HG02943 (cell line): ENCODE data around the gene SPINT1.
A peak's percentile ranks its signal among the peaks of the same experiment; 100 is the strongest.

Source experiments
- ATAC-seq: cut with Tn5 transposase; IDR thresholded peaks from one replicate; pipeline ENCODE4 v1.9.1; 2021; ENCODE audit warnings: mild to moderate bottlenecking, low read depth, moderate library complexity; ENCODE audit not compliant: unreplicated experiment

Gene SPINT1

GRCh38 chr15:40843885-40844695 lies at the start of gene SPINT1:
TSS of gene SPINT1 (plus strand) at chr15:40844048. CDS start at chr15:40844555, 507 bp downstream.
- ATAC-seq, result no peak

DNA sequence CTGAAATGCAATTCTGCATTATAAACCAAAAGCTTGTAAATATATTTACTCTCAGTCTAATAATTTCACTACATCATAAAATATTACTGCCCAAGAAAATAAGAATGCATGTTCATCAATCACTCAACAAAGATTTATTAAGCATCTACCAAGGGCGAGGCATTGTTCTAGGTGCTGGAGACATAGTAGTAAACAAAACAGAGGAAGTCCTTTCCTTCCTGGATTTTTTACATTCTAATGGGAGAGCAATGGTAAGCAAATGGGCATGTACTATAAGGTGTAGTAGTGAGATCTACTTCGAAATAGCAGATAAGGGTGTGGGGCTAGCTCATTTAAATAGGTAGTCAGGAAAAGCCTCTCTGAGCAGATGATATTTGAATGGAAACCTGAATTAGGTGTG lies 47.8 kb upstream of the SPINT1 start:
- ATAC-seq, result no peak

GRCh38 chr15:40796512-40796911 lies 47.3 kb upstream of the SPINT1 start:
- no peak for ATAC-seq

- no peak for ATAC-seq
Measured at GRCh38 chr15:40799523-40799922, 44.3 kb upstream of the SPINT1 start.

DNA sequence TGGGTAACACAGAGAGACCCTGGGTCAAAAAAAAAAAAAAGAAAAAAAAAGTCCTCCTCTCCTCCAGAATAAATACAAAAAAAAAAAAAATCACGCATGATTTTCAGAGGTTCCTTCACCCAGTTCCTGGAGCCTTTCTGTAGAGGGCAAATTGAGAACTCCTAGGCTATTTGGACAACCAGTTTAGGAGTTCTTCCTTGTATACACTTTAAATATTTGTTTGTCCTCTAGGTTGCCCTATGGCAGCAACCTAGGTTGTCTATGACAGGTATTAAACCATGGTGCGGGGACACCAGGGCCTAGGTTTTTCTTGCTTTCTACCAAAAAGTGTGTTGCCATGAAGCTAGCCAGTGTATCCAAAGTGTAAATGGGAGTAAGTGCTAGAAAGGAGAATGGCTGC lies 40.8 kb upstream of the SPINT1 start:
- ATAC-seq, result no peak

- ATAC-seq, result no peak
Measured at GRCh38 chr15:40803688-40804087, 40.2 kb upstream of the SPINT1 start.

GRCh38 chr15:40806672-40807027 lies 37.2 kb upstream of the SPINT1 start:
- ATAC-seq, result no peak

DNA sequence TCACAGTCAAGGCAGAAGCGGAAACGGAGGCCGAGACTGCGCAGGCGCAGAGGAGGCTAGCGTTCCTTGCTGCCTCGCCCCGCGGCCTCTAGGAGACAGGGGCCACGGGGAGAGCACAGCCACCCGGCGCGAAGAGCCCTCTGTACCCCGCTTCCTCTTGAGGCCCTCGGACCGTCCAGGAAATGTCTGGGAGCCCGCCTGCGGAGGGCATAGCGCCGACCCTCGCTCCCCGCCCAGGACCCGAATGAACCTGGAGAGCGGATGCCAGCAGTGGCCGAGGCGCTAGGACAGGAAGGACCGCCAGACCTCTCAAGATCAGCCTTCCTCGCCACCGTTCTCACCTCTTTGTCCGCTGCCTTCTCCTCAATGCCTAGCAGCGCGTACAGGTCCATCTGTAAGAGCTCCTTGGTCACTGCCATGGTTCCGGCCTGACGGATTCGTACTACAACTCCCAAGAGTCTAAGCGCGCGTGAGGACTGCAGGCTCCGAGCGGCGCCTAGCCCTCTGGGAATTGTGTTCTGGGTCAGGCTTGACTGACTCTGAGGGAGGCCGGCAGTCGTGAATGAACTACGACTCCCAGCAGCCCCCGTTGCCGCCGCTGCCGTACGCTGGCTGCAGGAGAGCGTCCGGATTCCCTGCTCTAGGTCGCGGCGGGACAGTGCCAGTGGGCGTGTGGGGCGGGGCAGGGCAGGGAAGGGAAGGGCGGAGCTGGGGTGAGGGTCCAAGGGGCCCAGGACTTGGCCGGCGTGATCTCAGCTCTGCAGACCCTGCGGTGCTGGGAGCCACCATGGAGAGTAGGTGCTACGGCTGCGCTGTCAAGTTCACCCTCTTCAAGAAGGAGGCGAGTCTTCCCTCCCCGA lies 36.6 kb upstream of the SPINT1 start, which contains the start of the genes DNAJC17 and ZFYVE19:
TSS of gene DNAJC17 (minus strand) at position 446 of the 860 bp plus-strand sequence. CDS start at position 419, 27 bp downstream.
TSS of gene ZFYVE19 (plus strand) at position 62 of the 860 bp plus-strand sequence. CDS start at position 563, 501 bp downstream.
- peak; percentile 90 for ATAC-seq

DNA sequence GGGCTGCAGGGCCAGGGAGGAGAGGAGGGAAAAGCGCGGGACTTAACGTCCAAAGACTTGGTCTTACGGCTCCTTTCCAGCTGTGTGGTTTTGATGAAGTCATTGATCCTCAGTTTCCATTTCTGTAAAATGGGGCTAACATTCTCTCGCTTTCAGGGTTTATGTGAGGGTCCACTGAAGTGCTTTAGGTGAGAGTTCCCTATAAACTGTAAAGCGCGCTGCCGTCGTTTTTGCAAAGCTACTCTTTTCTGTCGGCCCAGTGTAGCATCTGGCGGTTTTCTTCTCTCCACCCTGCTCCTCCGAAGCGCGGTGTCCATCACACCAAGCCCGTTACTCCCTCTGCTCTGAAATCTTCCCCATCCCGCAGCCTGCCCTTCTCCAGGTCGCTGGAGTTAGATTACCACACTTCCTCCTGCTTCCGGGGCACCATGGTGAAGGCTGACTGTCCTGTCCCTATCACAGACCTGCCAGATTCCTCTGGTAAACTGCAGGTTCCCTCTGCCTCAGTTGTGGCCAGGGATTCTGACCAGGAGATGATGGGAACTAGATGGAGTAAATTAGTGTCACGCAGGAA lies 35.9 kb upstream of the SPINT1 start:
- ATAC-seq, result no peak

DNA sequence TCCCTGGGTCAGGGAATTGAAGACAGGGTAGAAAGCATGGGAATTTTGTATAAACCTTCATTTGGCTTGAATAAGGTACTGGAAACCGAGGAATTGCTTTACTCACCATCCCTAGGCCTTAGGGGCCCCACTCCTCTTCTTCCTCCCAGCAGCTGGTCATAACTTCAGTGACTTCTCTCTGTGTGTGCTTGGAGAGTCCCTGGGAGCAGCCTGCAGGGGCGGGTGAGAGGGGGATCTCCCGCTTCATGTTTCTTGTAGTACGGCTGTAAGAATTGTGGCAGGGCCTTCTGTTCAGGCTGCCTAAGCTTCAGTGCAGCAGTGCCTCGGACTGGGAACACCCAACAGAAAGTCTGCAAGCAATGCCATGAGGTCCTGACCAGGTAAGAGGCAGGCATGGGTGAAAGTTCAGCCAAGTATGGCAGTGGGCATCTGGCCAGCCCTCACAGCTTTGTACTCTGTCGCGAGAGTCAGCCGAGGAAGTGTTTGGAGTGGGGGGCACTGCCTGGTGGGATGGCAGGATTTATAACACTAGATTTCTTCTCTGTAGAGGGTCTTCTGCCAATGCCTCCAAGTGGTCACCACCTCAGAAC lies 34.9 kb upstream of the SPINT1 start:
- no peak for ATAC-seq

GRCh38 chr15:40812721-40813425 lies 31.0 kb upstream of the SPINT1 start:
- no peak for ATAC-seq

DNA sequence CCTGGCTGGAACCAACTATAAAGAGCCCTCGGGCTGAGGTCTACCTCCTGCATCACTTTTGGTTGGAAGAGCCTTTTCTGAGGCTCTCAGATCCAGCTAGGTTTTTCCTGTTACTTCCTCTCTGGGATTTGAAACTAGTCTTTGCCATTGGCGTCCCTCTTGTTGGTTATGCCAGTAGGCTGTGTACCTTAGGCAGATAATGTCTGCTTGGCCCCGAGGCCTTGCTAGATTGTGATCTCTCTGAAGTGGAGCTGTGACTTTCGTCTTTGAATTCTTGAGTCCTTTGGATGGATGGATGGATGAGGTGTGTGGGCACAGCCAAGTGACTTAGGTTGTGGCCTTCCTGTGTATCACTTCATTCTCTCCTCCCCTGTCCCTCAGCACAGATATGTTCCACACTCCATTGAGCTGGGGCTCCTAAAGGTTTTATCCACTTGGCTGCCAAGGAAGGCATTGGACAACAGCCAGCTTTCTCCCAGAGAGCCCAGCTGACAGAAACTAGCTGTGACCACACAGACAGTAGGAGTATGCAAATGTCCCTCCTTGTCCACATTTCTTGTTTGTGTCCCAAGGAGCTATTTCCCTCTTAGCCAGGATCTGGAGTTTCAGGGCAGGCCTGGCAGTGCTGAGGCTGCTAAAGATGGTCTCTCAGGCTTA lies 28.7 kb upstream of the SPINT1 start:
- no peak for ATAC-seq

DNA sequence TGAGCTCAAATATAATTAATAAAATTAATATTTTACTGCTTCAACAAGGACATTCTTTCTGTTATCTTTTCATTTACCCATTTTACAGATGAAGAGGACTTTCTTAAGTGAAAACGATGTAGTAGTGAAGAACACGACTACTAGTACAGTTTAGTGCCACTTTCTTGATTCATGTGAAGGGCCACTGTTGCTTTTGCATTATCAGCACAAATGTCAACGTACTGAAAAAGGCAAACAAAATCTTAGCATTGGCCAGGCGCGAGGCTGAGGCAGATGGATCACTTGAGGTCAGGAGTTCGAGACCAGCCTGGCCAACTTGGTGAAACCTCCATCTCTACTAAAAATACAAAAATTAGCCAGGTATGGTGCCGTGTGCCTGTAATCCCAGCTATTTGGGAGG lies 24.8 kb upstream of the SPINT1 start:
- ATAC-seq, result no peak

GRCh38 chr15:40821195-40821594 lies 22.7 kb upstream of the SPINT1 start:
- ATAC-seq, result no peak

GRCh38 chr15:40823572-40824343 lies 20.1 kb upstream of the SPINT1 start:
- no peak for ATAC-seq

DNA sequence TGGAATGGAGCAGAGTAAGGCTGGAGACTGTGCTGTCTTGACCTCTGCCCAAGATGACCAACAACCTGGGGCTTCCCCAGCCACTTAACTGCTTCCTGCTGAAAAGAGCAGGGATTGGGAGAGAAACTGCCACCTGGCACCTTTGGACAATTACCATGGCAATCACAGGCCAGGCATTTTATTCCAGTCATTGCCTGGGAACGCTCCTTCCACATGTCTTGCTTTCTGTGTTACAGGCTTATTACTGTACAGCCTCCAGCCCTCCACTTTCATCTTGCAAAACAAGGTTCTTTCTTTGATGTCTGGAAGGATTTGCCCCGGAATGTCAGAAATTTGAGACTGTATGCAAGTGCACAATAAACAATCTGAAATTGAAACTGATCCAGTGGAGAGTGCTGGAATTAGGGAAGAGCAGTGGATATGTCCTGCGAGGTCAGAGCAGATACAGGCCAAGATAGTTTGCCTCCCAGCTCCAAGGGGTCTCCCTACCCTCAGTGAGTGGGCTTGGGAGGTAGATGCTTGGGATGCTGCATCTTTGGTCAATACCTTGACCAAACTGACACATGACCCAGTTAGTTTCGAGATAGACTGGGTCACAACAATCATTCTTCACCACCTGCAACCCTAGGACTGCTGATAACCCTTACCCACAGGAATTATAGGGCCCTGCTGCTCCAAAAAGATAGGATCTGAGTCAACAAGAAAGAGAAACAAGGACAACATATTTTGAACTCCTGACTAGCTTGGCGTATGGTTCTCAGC lies 18.0 kb upstream of the SPINT1 start:
- ATAC-seq, result no peak

DNA sequence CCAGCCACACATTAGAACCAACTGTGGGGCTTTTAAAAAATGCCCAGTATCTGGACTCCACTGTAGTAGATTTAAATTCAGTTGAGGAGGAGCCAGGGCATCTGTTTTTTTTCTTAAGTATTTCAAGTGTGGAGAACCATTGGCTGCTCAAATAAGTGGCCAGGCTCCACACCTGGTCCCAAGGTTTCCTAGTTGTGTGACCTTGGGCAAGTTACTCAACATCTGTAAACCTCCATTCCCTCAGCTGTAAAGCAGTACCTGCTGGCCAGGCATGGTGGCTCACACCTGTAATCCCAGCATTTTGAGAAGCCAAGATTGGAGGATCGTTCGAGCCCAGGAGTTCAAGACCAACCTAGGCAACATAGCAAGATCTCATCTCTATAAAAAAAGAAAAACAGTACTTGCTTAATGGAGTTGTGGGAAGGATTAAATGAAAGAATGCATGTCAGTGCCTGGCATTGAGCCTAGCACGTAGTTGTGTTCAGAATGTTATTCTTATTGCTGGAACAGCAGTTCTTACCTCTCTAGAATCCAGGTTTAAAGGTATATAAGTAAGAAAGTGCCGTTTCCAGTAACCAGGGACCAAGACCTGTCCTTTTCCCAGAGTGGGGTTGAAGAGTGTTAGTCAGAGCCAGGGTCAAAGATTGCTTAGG lies 17.3 kb upstream of the SPINT1 start:
- ATAC-seq, result no peak
